ENCODE data around the gene PRKCA.

The PRKCA gene

GRCh38 chr17:66492080-66492479, 189.7 kb downstream of the PRKCA start:
- no peak for DNase-seq

- no peak for DNase-seq
These were observed 190.2 kb downstream of the PRKCA start for GRCh38 chr17:66492561-66493005.

DNA sequence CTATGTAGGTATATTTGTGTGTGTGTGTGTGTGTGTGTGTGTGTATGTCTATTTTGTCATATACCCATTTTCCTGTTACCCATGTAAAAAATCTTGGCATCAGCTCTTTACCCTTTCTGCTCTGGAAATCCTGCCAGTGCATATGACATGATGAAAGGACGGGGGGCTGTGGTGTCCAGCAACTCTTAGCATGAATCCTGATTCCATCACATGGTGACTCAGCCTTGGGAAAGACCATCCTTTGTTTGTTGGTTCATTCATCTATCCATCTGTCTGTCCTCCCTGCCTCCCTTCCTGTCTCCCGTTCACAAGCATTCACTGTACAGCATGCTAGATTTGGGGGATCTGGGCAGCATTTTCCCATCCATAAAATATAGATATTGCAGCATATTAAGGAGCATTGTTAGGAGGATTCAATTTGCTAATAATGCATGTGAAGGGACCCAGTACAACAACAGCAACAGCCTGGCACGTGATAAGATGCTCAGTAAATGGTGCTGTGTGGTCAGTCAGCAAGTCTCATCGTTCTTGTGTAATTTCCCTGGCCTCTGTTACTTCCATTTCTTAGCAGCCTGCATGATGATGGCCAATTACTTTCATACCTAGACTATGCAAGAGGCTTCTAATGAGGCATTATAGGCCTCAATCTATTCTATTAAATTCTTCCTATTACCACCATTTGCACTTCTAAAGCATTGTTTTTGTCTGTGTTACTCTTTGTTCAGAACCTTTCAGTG, 191.0 kb downstream of the PRKCA start:
- DNase-seq: peak; percentile 67

- peak; percentile 90 for DNase-seq
These were observed 191.8 kb downstream of the PRKCA start for GRCh38 chr17:66494023-66494803.

DNA sequence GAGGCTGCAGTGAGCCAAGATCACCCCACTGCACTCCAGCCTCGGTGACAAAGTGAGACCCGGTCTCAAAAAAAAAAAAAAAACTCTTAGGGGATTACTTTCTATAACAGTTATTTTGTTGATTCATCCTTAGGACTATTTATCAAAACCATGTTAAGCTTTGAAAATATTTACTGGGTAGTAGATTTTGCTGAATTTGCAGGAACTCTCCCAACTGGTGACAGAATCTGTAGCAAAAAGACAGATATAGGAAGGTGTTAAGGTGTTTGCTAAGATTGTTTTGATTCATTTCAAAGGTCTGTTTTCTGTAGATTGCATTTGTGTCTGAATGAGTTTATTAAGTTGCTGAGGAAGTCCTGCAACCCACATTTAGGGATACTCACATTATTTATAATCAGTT, 192.6 kb downstream of the PRKCA start:
- DNase-seq: no peak

DNA sequence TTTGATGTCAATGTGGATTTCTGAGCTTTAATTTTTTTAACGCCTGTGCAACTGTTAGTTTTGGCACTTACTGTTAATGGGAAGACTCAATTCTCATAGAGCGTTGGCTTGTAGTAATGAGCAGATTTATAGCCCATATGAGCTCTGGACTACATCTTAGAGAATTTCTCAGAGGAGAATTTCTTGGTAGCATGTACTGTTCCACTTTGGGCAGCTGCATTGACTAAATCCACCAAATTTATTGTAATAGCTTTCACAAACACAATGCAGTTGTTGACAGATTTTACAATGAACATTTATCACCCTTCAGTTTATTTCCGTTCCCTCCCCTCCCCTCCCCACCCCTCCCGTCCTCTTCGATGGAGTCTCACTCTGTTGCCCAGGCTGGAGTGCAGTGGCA, 193.9 kb downstream of the PRKCA start:
- DNase-seq: no peak

DNA sequence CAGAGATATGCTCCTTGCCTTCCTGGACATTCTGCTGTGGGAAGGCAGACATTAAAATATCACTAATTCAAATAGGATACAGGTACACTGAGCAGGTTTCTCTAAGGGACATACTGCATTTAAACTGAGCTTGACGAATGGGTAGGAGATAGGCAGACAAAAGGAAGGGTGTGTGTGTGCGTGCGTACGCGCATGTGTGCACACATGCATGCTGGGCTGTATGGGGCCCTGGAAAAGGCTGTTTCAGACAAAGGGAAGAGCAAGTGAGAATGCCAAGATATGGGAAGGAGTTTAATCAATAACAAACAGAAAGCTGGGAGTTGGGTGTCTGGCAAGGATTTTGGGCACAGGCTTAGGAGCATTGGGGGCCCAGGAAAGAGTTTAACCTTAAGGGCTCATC, 196.2 kb downstream of the PRKCA start:
- no peak for DNase-seq

DNA sequence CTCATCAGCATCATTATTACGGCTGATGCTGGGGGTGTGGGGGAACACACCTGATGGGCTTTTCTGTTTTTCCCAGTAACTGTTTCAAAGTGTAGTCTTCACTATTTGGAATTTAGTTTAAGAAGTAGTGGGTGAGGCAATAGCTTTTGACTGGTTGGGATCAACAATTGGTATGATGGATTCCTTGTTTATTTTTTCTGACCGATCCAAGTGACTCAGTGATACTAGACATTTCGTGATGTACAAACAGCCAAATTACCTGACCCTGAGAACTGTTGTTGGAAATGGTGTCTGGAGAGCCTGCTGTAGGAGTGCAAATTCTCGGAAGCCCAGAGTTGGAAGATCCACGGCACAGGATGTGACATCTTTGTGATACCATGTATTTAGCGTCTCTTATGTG, 204.2 kb downstream of the PRKCA start:
- no peak for DNase-seq

- DNase-seq: peak; percentile 70
These were observed 204.9 kb downstream of the PRKCA start for GRCh38 chr17:66507103-66507923.

GRCh38 chr17:66507982-66508760, 205.8 kb downstream of the PRKCA start:
- DNase-seq: no peak

DNA sequence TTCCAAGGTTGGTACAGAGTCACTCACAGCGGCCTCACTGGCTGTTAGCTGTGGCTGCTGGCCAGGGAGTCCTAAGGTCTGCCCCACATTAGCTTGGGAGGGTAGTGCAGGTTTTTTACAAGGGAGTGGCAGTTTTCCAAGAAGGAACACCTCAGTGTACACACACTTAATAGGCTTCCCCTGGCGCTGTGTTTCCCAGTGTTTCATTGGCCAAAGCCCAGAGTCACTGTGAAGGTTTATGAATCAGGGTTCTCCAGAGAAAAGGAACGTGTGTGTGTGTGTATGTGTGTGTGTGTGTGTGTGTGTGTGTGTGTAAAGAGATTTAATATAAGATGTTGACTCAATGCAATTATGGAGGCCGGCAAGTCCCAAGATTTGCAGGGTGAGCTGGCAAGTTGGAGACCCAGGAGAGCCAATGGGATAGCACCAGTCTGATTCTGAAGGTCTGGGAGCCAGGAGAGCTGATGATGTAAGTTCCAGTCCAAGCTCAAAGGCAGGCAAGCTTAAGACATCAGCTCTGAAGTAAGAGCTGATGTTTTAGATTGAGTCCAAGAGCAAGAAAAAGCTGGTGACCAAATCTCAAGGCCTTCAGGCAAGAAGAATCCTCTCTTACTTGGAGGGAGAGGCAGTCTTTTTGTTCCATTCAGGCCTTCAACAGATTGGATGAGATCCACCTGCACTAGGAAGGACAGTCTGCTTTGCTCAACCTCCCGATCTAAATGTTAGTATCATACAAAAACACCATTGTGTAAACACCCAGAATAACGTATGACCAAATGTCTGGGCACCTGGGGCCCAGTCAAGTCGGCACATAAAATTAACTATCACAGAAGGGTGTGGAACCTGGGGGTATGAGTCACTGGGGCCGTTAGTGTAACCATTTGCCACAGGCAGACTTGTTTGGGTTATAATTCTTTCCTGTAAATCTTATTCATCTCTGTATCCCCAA, 206.8 kb downstream of the PRKCA start:
- peak; percentile 60 for DNase-seq

DNA sequence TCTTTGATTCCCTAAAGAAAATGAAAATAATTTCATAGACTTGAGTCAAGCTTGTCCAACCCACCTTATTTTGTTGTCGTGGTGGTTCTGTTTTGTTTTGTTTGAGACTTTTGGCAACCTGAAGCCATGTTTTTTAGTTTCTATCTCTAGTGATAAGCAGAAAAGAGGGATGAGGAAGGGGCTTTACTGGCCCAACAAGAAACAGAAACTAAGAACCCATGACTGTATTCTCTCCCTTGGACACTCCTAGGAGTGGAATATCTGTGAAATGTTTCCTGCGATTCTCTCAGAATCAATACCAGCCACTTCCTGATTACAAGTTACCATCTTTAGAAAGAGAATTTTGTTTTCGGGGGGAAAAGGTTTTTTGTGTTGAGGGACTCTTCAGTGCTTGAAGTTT, 207.5 kb downstream of the PRKCA start:
- no peak for DNase-seq

DNA sequence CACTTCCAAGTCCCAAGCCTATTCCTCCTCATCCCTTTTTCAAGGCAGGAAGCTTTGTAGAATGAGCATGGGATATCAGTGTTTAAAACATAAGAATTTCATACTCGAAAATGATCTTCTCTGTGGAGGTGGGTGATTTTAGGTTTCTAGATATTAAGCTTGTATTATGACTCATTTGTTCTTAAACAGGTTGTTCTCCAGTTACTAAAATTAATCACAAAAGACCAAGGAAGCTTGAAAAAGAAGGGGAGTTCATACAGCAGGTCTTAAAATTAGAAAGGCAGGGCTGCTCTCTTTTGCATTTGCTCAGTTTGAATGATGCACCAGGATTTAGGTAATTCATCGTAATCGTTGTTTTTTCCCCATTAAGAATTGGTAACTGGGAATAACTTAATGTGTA, 208.7 kb downstream of the PRKCA start:
- no peak for DNase-seq

GRCh38 chr17:66514227-66514806, 211.9 kb downstream of the PRKCA start:
- no peak for DNase-seq

DNA sequence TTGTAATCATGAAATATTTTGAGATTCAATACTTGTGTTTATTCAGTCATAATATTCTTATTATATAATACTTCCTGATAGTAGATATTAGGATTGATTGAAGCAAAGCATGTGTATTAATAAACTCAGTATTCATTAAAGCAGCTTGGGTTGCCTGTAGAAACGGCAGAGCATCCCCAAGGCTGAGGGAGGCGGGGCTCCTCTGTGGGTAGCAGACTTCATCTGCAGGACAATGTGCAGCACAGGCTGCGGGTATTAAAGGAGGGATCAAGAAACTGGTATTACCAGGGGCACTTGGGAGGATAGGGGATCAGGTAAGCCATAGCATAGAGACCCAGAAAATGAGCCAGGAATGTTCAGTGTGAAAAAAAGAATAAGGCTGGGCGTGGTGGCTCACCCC, 213.6 kb downstream of the PRKCA start:
- DNase-seq: no peak

GRCh38 chr17:66517336-66518009, 215.1 kb downstream of the PRKCA start:
- no peak for DNase-seq

- DNase-seq: no peak
These were observed 215.7 kb downstream of the PRKCA start for GRCh38 chr17:66518108-66518507.

DNA sequence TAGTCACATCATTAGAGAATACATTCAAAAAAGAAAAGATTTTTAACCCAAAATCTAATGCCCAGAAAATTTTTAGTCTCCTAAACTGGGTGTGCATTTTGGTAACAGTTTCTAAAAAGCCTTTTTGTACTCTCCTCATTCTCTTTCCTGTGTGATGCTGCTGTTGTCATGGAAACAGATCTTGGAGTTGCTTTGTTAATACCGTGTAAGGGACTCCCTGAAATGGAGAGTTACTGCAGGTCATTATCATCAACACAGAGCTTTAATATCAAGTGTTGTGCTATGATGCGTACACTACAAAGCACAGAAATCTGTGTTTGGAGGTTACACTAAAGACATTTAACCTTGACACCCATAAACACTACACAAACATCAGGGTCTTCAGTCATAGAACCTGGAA, 216.3 kb downstream of the PRKCA start:
- no peak for DNase-seq

DNA sequence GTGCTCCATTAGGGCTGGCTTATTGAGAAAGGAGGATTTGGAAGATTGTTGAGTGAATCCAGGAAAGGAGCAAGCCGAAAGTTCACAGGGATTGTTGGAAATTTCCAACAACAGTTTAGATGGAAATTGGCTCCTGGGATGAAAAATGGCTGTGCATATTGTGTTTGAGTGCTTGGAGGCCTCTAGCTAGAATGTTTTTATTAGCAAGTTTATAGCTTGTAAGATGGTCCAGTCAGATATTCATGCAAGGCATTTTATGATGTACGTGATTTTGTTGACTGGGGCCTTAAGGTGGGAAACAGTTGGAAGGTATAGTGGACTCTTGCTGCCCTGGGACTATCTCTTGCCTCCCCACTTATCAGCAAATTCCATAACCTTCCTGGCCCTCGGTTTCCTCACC, 216.7 kb downstream of the PRKCA start:
- no peak for DNase-seq

GRCh38 chr17:66520999-66521398, 218.6 kb downstream of the PRKCA start:
- no peak for DNase-seq

Data from fibroblast of skin of scalp (primary cell).